ENCODE measurements around the gene SIRT3.
"Not testable (repeated sequence)": the region's sequence is repeated elsewhere in the genome, so short reads cannot be mapped to it uniquely, and the experiment has no call there.

The SIRT3 gene

DNA sequence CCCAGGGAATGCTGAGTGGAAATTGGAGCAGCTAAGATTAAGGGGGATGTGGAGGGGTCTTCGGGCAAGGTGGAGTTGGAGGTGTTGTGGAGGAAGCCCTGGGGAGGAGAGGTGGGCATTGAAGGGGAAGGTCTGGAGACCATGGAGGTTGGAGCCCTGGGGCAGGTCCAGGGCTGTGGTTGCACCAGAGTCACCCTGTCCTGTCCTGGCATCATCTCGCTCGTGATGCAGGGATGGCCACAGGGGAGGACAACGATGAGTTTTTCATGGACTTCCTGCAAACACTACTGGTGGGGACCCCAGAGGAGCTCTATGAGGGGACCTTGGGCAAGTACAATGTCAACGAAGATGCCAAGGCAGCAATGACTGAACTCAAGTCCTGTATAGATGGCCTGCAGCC, 42.7 kb downstream of the SIRT3 start:
- H3K4me3 ChIP-seq (ENCODE audit: low read depth, low read length); DNase-seq (ENCODE audit: low read depth): not testable (repeated sequence)

DNA sequence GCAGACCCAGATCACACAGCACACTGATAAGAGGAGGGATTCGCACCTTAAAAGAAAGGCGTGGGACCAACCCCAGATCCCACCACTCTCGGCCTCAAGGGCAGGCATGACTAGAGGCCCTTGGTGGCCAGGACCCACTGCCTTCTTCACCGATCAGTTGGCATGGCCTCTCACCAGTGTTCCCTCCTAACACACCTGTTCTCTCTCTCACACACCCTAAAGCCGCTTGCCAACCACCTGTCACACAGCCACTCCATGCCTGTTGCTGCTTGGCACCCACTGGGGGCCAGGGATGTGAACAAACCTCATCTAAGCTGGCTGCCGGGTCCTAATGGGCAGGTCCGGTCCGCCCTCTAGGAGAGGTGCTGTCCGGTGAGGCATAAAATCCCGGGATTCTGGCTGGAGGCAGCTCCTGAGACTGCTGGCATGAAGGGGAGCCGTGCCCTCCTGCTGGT, 43.4 kb downstream of the SIRT3 start, which contains the start of gene SCGB1C1:
Gene SCGB1C1, plus strand, starts transcription at position 405 of the 455 bp plus-strand sequence. Its CDS starts 22 bp downstream, at position 427.
- H3K4me3 ChIP-seq (ENCODE audit: low read depth, low read length); DNase-seq (ENCODE audit: low read depth): not testable (repeated sequence)

DNA sequence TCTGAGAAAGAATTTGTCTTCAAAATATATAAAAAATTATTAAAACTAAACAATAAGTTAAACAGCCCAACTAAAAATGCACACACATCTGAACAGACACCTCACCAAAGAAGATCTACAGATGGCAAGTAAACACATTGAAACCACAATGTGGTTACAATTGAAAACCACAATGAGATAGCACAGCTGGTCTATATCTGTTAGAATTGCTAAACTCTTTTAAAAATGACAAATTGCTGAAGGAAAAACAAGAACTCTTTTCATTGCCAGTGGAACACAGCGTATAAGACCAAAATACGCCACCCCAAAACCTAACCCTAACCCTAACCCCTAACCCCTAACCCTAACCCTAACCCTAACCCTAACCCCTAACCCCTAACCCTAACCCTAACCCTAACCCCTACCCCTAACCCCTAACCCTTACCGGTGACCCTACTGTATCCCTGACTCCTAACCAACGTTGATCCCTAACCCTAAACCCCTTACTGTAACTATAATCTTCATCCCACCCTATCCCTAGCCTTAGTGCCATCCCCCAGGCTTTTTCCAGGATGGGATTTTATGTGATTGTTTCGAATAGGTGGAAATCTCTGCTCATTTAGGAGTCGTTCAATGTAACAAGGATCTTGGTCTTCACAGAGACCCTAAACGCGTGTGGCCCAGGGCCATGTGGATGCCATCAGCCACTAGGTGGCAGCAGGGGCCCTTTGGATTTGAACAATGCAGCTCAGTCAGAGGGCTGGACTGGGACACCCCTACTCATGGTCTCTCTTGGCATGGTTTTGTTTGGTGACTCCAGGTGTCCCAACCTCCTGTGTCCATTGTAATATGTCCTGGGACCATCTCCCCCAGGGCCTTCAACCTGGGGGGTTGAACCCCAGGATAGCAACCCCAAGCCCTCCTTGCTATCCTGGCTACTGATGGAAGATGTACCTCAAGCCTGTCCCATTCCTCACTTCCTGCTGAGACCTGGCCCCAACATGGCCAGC, 44.4 kb downstream of the SIRT3 start:
- DNase-seq (ENCODE audit: low read depth); H3K4me3 ChIP-seq (ENCODE audit: low read depth, low read length): not testable (repeated sequence)

DNA sequence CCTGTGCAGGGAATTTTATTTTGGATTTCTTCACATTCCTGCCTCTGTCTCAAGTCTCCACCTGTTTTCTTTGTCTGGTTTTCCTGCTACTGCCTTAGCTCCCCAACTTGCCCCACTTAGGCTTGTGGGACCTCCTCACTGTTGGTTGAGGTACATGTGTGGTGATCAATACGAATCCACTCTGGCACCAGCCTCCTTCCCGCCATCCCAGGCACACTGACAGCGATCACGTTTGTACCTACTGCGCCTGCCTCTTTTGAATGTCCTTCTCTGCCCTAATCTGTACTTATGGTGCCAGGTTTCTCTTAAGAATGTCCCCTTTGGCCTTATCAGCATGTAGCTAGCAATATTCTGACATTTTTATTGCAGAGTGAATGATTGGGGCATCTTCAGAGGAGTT, 45.6 kb downstream of the SIRT3 start:
- DNase-seq (ENCODE audit: low read depth); H3K4me3 ChIP-seq (ENCODE audit: low read depth, low read length): not testable (repeated sequence)

DNA sequence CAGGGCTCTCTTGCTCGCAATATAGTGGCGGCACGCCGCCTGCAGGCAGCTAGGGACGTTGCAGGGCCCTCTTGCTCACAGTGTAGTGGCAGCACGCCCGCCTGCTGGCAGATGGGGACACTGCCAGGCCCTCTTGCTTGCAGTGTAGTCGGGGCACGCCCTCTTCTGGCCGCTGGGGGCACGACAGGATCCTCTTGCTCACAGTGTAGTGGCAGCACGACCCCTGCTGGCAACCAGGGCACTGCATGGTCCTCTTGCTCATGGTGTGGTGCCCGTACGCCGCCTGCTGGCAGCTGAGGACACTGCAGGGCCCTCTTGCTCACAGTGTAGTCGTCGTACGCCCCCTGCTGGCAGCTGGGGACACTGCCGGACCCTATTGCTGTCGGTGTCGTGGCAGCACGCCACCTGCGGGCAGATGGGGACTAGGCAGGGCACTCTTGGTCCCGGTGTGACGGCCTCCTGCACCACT, 46.3 kb downstream of the SIRT3 start:
- not testable (repeated sequence) for H3K4me3 ChIP-seq (ENCODE audit: low read depth, low read length)

DNA sequence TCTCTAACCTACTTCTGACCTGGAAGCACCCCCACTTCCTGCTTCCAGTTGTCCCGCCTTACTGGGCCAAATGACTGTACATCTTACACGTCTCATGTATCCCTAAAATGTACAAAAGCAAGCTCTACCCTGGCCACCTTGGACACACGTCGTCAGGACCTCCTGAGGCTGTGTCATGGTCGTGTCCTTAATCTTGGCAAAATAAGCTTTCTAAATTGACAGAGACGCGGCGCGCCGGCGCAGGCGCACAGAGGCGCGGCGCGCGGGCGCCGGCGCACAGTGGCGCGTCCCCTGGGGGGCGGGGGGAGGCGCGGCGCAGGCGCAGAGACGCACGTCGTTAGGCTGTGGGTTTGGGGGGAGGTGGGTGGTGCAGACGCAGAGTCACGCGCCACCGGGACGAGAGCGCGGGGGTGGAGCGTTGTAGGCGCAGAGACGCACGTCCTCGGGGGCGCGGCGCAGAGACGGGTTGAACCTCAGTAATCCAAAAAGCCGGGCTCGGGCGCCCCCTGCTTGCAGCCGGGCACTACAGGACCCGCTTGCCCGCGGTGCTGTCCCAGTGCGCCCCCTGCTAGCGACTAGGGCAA, 46.9 kb downstream of the SIRT3 start:
- not testable (repeated sequence) for H3K4me3 ChIP-seq (ENCODE audit: low read depth, low read length); DNase-seq (ENCODE audit: low read depth)

More for the DNA sequence above, 46.3 kb downstream of the SIRT3 start:
- DNase-seq (ENCODE audit: low read depth): not testable (repeated sequence)

DNA sequence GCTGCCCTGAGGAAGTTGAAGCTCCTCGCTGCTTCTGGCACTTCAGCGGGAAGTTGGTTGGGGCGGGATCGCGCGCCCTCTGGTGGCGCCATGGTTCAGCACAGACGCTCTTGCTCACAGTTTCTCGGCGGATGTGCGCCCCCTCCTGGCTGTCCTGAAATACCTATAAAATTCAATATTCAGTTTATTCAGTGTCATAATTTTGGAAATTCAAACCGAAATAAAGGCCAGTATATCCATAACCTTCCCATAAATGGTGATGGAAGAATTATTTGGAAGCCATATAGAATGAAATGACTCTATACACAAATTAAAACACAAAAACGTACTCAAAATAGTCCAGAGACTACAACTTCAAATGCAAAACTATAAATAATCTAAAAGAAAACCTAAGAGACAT, 55.9 kb downstream of the SIRT3 start:
- not testable (repeated sequence) for DNase-seq (ENCODE audit: low read depth); H3K4me3 ChIP-seq (ENCODE audit: low read depth, low read length)

Measured in skeletal muscle cell (primary cell).